Measurements from ENCODE around the gene HADHB.

DNA sequence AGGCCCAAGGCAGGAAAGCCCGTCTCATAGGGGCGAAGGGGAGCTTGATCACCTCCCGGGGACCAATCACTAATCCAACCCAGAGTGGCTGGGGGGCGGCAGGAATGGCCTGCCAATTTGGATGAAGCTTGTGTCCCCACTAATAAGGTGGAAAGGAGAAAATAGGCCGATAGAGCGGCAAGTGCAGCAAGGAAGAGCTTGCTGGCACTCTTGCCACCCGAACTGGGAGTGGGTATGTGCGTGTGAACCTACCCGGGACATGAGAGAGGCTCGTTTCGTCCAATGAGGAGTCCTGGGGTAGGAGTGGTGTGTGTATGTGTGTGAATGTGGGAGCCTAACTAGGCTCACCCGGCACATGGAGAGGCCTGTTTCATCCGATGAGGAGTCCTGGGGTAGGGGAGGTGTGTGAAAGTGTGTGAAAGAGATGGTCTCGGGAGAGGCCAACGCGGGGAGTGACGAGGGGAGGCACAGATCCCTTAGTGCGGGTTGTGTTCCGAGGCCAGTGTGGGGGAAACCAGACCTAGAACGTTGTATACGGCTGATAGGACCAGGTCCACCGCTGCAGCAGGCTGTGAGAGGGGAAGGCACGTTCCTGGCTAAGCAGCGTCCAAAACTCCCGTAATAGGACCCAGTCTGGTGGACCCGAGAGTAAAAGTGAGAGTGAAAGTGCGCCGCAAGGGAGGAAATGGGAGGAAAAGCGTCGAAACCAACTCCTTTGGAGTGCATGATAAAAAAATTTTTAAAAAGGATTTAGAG is 54.1 kb downstream of the HADHB start:
- TF ChIP-seq GATA3 (IDR thresholded peaks at IDR 0.05; ENCODE audit: low read depth, low read length) (no peak), GATA2 (IDR thresholded peaks at IDR 0.05; ENCODE audit: low read depth, low read length) (no peak)
